GM06990 (cell line): Measurements from ENCODE around the gene CASZ1.

Experiments
- DNase-seq: peaks from one replicate; pipeline ENCODE4 v3.0.0-alpha.2; 2011; ENCODE audit not compliant: insufficient read length; ENCODE audit errors: extremely low read depth
- H3K27me3 ChIP-seq: replicated peaks from 2 replicates; pipeline ENCODE4 v1.6.0; 2011; ENCODE audit warnings: low read length; ENCODE audit not compliant: control insufficient read depth, insufficient read depth
- H3K36me3 ChIP-seq: 2 replicates; pipeline ENCODE4 v1.5.1; 2011; ENCODE audit warnings: low read length; ENCODE audit not compliant: control insufficient read depth, insufficient read depth
- H3K4me3 ChIP-seq: replicated peaks from 2 replicates; pipeline ENCODE4 v1.5.1; 2011; ENCODE audit warnings: low read depth, mild to moderate bottlenecking, control low read depth, low read length
- CTCF ChIP-seq: IDR thresholded peaks from 2 replicates; pipeline ENCODE4 v1.5.1; 2011; ENCODE audit warnings: low read length, control low read depth, mild to moderate bottlenecking, inconsistent platforms; ENCODE audit not compliant: insufficient read depth, poor library complexity, severe bottlenecking

The CASZ1 gene

GRCh38 chr1:10760566-10761502 is 35.6 kb downstream of the CASZ1 start:
- DNase-seq, result no peak
- TF ChIP-seq CTCF, result no peak
- H3K27me3 ChIP-seq, result no peaks in the 10 kb centered on the region
- H3K4me3 ChIP-seq, result no peak overlapping the region
- no peaks in the 10 kb centered on the region for H3K36me3 ChIP-seq

DNA sequence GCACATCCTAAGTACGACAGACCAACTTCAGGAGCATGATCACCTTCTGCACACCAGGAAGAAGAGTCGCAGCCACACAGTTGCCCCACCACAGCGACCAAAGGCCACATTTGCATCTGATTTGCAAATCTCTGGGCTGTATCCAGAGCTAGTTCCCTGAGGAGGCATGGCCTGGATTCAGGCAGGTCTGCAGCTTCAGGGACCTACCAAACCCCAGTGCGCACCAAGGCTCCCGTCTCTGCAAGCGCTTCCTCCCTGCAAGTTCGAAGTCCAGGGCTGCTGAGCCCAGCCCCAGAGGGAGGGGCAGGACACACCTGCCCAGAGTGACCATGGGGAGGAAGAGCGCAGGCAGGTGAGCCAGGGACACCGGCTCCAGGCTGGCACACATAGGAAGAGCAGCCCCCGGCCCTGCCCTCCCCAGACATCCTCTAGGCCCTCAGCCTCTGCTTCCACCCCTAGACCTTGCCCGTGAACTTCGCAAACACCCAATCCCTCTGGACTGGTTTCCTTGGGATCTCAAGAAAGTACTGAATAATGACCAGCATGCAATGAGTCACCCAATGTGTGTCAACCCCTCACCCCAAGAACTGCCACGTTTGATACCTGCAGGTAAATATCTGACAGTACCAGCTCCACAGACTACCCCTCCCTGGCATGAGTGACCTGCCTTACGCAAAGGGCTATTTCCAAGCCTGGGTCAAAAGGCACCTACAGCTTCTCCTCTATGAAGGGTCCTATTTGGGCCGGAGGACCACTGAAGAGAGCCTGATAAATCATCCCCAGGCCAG is 36.8 kb downstream of the CASZ1 start:
- H3K4me3 ChIP-seq, result no peak overlapping the region
- peaks cover 1% of the 10 kb centered on the region; the same call in 1 of the 2 replicates for H3K27me3 ChIP-seq
- no peaks in the 10 kb centered on the region for H3K36me3 ChIP-seq
- no peak for DNase-seq
- TF ChIP-seq CTCF, result no peak

DNA sequence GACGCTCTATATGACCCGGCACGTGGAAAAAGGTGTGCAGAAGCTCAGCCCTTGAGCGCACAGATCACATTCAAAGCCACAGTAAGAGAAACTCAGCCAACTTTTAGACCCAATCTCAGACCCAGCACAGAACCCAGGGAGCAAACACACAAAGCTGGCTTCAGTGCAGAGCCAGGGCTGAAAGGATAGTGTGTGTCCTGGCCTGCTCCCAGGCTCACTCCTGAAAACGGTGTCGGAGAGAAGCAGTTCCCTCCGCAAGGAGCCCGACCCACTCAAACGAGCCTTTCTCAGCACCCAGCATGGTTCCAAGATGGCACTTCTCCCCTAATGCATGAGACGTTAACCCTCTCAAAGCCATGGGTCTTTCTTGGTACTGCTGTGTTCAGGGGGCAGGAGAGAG is 39.6 kb downstream of the CASZ1 start:
- H3K36me3 ChIP-seq, result no peaks in the 10 kb centered on the region
- peaks cover 1% of the 10 kb centered on the region; the same call in 1 of the 2 replicates for H3K27me3 ChIP-seq
- no peak for DNase-seq
- H3K4me3 ChIP-seq, result no peak overlapping the region
- TF ChIP-seq CTCF, result no peak

- no peak for TF ChIP-seq CTCF
- Histone ChIP-seq H3K36me3 (no peaks in the 10 kb centered on the region), H3K4me3 (no peak overlapping the region), H3K27me3 (peaks cover 1% of the 10 kb centered on the region; the same call in 1 of the 2 replicates)
- DNase-seq, result peak; percentile 21
Observed at GRCh38 chr1:10755970-10756521, 40.4 kb downstream of the CASZ1 start.

DNA sequence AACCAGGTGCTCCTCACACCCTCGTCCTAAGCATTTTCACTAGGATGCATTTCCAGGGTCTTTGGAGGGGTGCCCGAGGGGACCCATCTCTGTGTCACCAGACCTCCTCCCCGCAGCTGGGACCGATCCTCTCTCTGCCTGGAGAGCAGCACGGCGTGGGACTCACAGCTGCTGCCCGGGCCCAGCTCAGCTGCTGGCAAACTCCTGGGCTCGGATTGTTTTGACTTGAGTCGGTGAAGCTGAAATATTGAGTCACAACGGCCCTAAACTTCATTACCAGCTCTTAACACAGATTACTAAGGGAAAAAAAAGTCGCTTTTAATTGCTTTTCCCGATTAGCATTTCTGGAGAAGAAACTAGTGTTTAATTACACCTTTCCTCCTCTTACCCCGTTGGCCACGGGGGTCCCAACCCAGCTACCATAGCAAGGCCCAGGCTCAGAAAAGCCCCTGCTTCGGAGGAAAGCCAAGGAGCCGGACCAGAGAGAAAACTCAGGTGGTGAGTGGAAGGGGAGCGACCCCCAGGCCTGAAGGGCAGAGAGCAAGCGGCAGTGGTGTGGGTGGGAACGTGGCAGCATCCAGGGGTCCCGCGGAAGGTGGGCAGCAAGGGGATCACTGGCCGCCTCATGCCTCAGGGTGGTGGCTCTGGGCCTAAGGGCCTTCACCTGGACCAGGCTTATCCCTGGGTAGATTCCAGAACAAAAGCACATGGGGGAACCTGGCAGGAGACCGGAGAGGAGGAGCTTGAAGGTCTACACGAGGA is 41.7 kb downstream of the CASZ1 start:
- TF ChIP-seq CTCF, result no peak
- H3K4me3 ChIP-seq, result no peak overlapping the region
- no peak for DNase-seq
- H3K27me3 ChIP-seq, result peaks cover 1% of the 10 kb centered on the region; the same call in 1 of the 2 replicates
- no peaks in the 10 kb centered on the region for H3K36me3 ChIP-seq
